COLO668 (cell line): ENCODE results near the gene MTFR2.

Experiments
- DNase-seq: peaks from one replicate; lab custom pipeline; 2025; ENCODE audit not compliant: unreplicated experiment; lab: John Stamatoyannopoulos, UW

Gene MTFR2

DNA sequence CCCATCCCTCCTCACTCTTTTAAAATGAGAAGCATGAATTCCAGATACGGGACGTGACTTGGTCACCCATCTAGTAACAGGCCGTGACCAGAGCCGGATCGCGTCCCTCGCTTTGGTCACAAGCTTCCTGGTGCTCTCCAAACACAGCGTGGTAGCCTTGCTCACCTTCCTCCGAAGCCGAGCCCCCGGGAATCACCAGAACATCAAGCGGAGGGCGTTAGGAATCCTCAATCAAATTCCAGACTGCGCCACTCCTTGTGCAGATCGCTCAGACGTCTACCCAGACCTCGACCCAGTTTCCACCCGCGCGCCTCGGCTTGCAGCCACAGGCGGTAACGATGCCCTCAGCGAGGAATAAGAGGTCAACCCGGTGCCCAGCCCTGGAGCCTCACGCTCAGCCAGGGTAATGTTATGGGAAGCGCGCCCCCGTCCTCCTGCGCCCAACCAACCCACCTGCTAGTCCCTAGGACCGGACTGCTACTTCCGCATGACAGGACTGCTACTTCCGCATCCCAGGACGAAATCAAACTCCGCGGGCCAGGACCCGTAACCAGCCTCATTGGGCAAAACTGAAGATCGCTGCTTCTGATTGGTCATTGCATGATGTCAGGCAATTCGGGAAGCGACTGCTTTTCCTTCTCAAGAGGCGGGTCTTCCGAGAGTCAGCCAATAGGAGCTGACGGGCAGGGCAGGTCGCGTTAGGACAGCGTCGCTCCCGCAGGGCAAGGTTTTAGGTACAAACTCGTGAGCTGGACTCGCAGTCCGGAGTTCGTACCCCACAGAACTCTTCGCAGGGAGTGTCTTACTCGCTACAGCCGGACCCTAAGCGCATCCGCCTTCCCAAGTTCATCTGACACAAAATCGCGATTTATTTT is at the start of gene MTFR2:
TSS of gene MTFR2 (minus strand) at position 501 of the 875 bp plus-strand sequence. CDS start 1,212 bp downstream, outside the sequence.
- peak; percentile 91 for DNase-seq

GRCh38 chr6:136294621-136295020 is 44.5 kb upstream of the MTFR2 start:
- DNase-seq, result no peak

GRCh38 chr6:136290410-136291010 is 40.4 kb upstream of the MTFR2 start:
- DNase-seq, result peak; percentile 66

GRCh38 chr6:136289579-136290409 is 39.7 kb upstream of the MTFR2 start, which contains the start of gene BCLAF1:
TSS of gene BCLAF1 (minus strand) at chr6:136289846. CDS start at chr6:136279866, 9,980 bp downstream.
- DNase-seq, result peak; percentile 97

GRCh38 chr6:136289327-136289578 is 39.1 kb upstream of the MTFR2 start:
- DNase-seq, result peak; percentile 93

DNA sequence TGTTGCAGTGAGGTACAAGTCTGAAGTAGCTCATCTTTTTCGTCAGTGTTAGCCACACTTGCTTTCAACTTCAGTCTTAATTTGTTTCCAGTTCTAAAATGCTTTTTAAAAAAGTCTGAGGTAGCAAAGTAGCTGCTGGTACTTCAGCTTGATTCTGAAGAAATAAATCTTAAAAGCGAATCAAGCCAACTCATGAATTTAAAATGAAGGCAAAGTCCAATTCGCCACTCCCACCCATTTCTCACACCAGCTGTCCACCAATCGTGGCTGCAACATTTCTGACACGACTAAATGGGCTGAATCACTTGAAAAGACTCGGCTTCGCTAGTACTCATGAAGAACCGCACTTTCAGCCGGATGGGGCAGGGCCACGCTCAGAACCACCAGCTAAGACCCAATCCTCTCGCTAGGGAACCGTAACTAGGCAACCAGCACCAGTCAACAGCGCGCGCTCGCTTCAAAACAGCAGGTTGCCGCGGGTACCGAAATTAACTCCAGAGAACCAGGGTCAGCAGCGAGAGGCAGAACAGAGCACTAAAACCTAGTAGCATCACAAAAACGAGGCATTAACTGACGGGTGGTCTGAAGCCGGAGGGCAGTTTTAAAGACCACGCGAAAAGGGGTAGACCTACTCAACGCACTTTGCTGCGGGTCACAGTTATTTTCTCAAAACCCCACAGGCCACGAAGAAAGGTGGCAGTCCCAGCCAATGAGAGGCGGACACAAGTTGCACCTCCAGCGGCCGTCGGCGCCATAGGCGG is 38.6 kb upstream of the MTFR2 start:
- peak; percentile 69 for DNase-seq

DNA sequence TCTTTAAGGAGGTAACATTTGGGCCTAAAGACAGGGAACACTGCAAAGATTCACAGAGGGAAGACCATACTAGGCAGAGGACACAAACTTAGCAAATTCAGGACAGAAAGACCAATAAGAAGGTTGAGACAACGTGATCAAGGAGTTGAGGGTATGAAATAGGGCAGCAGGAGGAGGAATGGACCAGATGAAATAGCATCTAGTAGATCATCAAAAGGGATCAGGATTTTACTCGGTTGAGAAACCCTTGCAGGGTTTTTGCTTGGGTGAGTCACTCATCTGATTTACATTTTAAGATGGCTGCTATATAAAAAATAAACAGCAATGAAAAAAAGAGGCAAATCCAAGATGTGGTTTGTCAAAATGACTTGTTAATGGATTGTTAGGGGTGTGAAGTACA is 34.8 kb upstream of the MTFR2 start:
- no peak for DNase-seq

DNA sequence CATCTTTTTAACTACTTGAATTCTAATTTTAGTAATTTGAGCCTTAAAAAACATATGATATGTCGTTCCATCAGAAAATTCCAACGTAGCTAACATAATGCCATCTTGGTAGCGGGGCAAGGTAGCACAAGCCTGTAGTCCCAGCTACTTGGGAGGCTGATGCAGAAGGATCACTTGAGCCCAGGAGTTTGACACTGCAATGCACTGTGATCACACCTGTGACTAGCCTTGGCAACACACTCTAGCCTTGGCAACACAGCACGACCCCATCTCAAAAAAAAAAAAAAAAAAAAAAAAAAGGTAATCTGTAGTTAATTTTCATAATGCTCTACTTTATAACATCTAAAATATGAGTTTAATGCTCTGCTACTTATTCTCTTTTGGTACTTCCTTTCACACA is 32.8 kb upstream of the MTFR2 start:
- no peak for DNase-seq

DNA sequence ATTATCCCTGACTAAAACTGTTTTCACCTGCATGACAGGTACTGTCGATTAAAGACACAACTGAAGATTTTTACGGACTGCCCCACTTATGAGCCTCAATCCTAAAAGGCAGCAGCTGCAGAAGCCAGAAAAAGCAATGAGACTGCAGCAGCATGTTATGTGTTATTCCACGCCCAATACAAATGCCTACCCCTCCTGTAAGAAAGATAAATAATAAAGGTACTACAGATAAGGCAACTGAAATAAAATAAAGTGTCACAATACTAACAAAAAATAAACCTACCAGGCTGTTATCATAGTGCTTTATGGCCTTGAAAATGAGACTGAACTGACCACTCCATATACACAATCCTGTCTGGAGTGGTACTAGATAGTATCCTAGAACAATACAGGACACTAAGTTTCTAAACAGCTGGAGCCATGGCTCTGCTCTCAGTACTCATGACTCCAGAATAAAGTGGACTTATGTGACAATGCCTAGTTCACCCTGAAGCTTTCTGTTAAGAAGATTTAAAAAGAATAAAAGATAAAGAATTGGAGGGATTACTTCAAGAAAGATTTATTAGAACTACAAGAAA is 30.0 kb upstream of the MTFR2 start:
- no peak for DNase-seq

DNA sequence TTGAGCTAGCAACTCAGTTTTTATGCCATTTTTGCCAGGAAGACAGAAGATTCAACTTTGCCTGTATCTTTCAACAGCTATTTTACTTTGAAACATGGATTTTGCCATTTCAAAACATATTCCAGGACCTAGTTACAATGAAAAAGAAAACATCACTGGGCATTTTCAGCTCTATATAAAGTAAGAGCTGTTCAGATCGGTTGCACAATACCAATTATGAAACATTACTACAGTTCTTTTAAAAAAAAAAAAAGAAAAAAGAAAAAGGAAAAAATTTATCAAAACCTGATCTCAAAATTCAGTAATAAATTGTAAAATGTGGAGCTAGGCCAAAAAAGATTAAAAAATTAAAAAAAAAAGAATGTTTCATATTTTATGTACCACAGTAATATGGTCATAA is 24.0 kb upstream of the MTFR2 start:
- no peak for DNase-seq

GRCh38 chr6:136265101-136265500 is 15.0 kb upstream of the MTFR2 start:
- DNase-seq, result no peak

DNA sequence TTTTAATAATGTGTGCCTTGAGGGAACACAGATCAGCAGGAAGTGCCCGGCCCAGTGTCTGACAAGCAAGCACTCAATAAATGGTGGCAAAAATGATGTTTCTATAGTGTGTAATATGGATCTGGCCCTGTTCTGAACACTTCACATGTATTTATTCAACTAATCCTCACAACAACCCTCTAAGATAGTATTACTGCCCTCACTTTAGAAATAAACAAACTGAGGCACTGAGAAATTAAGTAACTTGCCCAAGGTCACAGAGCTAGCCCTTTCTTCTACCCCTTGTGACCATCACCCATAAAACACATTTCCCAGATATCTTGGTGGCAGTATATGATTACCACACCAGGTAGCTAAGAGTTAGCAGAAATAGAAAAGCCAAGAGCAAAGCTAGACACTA is 12.8 kb upstream of the MTFR2 start:
- DNase-seq, result no peak

GRCh38 chr6:136254851-136255466 is 4.8 kb upstream of the MTFR2 start:
- DNase-seq, result no peak

- no peak for DNase-seq
These were observed 3.6 kb upstream of the MTFR2 start for GRCh38 chr6:136253734-136254133.

DNA sequence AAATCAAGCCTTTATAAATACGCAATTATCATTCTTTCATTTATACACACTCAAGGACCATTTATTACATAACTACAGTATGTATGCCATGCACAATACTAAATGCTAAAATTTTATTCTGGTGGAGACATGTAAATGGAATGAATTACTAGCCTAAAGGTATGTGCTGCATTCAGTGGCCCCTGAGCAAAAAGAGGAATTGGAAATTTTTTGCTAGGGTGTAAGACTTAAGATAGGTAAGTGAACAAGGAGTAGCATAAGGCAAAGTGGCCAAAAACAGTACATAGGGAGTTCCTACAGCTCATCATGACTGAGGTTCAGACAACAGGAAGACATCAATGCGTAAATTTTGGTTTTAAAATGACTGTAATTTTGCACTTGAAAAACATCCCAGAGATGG is 2.3 kb upstream of the MTFR2 start:
- DNase-seq, result no peak

DNA sequence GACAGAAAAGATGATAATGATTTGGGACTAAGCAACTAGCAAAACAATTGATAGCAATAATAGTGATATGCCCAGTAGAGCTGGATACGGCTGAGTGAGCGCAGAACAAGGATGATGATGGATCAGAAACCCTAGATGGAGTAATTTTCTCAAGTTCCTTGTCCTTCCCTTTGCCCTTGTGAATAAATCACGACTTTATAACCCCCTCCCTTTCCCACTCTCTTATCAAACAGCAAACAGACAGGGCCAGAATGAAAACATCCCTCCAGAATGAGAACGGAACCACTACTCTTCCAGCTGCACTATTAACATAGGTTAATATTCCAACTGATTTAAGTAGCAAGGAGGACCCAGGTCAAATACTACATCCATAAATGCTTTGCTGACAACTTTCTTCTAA is 1.3 kb upstream of the MTFR2 start:
- DNase-seq, result peak; percentile 4

- peak; percentile 23 for DNase-seq
These were observed 536 bp upstream of the MTFR2 start for GRCh38 chr6:136250686-136251008.

DNA sequence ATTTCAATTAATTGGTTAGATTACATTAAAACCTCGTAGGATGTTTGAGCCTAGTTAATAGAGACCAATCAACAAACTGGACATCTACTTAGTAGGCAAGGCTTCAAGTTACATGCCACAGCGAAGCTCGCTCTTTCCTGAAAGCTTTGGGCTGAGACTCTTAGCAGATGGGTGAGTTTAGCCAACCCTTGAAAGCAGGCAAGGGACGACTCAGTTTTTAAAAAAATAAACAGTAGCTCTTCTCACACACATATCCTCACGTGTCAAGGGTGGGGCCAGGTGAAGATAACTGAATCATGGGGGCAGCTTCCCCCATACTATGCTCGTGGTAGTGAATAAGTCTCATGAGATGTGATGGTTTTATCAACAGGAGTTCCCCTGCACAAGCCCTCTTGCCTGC is 775 bp downstream of the MTFR2 start:
- no peak for DNase-seq

GRCh38 chr6:136244061-136244616 is 6.0 kb downstream of the MTFR2 start:
- no peak for DNase-seq
